Articular chondrocyte of knee joint (primary cell): ENCODE results near the gene RASAL1. TPM values are rescaled to one million over a fixed set of nuclear protein-coding genes. Genes with fewer than 3 reads are reported as not detected.

ENCODE experiments used
- small RNA-seq: library from RNA; depleted of rRNA; stranded (forward); fragments of <200 nt; gene quantifications from one replicate; pipeline ENCODE3, GENCODE V24; 2012
- total RNA-seq: library from RNA; depleted of rRNA; stranded (reverse); fragments of >200 nt; gene quantifications from 2 replicates; pipeline ENCODE4 v1.2.3, GENCODE V29; 2012

Gene RASAL1, protein sequence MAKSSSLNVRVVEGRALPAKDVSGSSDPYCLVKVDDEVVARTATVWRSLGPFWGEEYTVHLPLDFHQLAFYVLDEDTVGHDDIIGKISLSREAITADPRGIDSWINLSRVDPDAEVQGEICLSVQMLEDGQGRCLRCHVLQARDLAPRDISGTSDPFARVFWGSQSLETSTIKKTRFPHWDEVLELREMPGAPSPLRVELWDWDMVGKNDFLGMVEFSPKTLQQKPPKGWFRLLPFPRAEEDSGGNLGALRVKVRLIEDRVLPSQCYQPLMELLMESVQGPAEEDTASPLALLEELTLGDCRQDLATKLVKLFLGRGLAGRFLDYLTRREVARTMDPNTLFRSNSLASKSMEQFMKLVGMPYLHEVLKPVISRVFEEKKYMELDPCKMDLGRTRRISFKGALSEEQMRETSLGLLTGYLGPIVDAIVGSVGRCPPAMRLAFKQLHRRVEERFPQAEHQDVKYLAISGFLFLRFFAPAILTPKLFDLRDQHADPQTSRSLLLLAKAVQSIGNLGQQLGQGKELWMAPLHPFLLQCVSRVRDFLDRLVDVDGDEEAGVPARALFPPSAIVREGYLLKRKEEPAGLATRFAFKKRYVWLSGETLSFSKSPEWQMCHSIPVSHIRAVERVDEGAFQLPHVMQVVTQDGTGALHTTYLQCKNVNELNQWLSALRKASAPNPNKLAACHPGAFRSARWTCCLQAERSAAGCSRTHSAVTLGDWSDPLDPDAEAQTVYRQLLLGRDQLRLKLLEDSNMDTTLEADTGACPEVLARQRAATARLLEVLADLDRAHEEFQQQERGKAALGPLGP
- total RNA-seq, result not detected in 2 replicates

DNA sequence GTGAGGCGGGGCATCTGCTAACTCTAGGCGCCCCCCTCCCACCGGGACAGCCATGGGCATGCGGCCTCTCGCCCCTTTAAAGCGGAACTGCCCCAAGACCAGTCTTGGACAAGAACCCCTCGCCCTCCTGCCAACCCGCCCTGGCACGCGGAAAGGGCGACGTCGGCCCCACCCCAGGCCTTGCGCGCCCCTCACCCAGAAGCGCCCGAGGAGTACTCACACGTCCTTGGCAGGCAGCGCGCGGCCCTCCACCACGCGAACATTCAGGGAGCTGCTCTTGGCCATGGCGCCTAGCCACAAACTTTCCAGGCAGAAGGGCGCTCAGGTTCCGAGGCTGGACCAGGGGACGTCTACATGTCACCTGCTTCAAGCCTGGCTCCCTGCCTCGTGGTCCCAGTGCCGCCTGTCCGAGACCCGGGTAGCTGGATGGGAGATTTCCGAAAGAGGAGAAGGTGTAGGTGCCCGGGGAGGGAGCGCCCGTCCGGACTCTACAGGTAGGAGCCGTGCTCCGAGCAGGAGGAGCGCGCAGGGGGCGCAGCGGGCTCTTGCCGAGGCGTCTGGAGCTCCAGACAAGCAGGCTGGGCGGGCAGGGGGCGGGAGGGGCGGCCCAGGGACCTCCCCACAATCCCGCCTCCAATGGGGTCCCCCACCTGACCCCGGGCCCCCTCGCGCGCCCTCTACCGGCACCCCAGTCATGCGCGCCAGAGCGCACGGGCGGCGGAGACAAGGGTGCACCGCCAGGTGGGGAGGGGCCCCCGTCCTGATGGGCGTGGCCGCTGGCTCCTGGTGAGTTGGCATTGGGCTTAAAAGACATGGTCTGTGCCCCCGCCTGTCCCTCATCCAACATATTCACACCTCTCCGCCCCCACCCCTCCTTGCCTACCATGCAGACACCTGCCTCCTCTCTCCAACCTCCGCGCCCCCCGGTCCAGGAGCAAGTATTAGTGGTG, at the start of gene RASAL1:
TSS of gene RASAL1 (minus strand) at position 584 of the 950 bp plus-strand sequence. CDS start at position 285, 299 bp downstream.

DNA sequence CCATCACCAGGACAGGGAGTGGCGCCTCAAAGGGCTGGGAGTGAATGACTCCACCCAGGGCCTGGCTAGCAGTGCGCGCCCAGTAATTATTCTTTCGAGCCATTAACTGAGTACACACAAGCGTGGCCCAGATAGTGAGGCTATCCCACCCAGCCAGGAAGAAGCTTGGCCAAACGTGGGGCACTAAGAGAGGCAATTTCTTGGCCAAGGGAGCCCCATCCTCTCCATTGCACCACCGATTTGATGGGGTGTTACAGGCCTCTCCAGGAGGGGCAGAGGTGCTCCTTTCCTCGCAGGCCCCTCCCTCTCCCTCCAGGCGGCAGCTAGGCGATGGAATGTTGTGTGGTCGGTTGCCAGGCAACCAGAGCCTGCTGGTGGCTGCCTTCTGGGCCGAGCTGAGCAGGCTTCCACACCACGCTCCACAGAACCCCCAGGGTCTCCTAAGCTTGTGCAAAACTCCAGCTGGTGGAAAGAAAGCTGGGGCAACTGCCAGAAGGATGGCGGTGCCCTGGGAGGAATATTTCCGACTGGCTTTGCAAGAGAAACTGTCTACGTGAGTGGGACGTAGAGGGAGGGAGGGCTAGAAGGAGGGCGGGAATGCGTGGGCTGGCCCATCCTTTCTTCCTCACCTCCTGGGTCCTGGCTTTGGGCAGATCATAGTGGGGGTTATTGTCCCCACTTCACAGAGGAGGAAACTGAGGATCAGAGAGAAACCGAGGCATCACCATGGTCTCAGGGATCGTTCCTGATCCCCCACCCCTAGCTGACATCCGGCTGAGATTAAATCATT, 14.0 kb upstream of the RASAL1 start, which contains the start of gene CFAP73:
TSS of gene CFAP73 (plus strand) at position 364 of the 790 bp plus-strand sequence. CDS start at position 498, 134 bp downstream.

GRCh38 chr12:113056631-113057488, 78.7 kb downstream of the RASAL1 start, which contains the start of gene DTX1:
DTX1 (plus strand) TSS chr12:113056730; CDS start chr12:113058193, 1,463 bp downstream.

Small RNA genes lying within 50 kb of the gene (small RNA-seq; reads per million reads assigned to genes)
- gene MIR7106 (not detected), gene RF00019 (not detected)

Other genes with a start within 250 kb of the RASAL1 start
- gene OAS1, start 228.8 kb downstream of the RASAL1 start, total RNA-seq, result 11.5 and 27.2 TPM in 2 replicates
- 8.2 and 15.7 TPM in 2 replicates for gene OAS3, start 197.3 kb downstream of the RASAL1 start, total RNA-seq
- gene OAS2, start 157.2 kb downstream of the RASAL1 start, total RNA-seq, result 7.8 and 8.4 TPM in 2 replicates
- not detected in 2 replicates for gene DTX1, start 79.0 kb downstream of the RASAL1 start, total RNA-seq
- gene CFAP73, start 14.0 kb upstream of the RASAL1 start, total RNA-seq, result not detected in 2 replicates
- gene DDX54, start 49.7 kb upstream of the RASAL1 start, total RNA-seq, result 42.9 and 46.0 TPM in 2 replicates
- 17.6 and 20.9 TPM in 2 replicates for gene RITA1, start 50.0 kb upstream of the RASAL1 start, total RNA-seq
- gene TPCN1, start 85.7 kb upstream of the RASAL1 start, total RNA-seq, result 21.7 and 23.5 TPM in 2 replicates
- 22.4 and 25.0 TPM in 2 replicates for gene SLC8B1, start 199.3 kb upstream of the RASAL1 start, total RNA-seq
- gene PLBD2, start 222.8 kb upstream of the RASAL1 start, total RNA-seq, result 34.2 and 41.4 TPM in 2 replicates